Activated T-helper 1 cell treated with anti-CD3 and anti-CD28 coated beads, Interleukin-12 subunit alpha, Interleukin-12 subunit beta, Interleukin-2, Interleukin-4 antibody, amounts not matched to agents 30 ng/mL and 10 ng/mL and 1 ng/mL, durations not matched to agents 14 hours and 24 hours and 36 hours (primary cell): Measurements from ENCODE around the gene FAM204A. TPM values are rescaled to one million over a fixed set of nuclear protein-coding genes. Genes with fewer than 3 reads are reported as not detected.

Experiments used
- DNase-seq: peaks from one replicate; pipeline ENCODE4 v3.0.0; 2021; ENCODE audit warnings: low spot score
- H3K27ac Mint-ChIP-seq: one replicate; pipeline ENCODE4 v1.8.0; 2021; ENCODE audit warnings: mild to moderate bottlenecking, mixed read lengths
- H3K27me3 Mint-ChIP-seq: one replicate; pipeline ENCODE4 v1.8.0; 2022; ENCODE audit warnings: mild to moderate bottlenecking, moderate library complexity, mixed read lengths; ENCODE audit not compliant: insufficient read depth
- H3K36me3 Mint-ChIP-seq: one replicate; pipeline ENCODE4 v1.8.0; 2021; ENCODE audit warnings: low read depth, mixed read lengths
- H3K4me1 Mint-ChIP-seq: one replicate; pipeline ENCODE4 v1.8.0; 2021; ENCODE audit warnings: low read depth, mixed read lengths
- H3K4me3 Mint-ChIP-seq: one replicate; pipeline ENCODE4 v1.8.0; 2021; ENCODE audit warnings: mild to moderate bottlenecking, moderate library complexity, mixed read lengths
- H3K9me3 Mint-ChIP-seq: one replicate; pipeline ENCODE4 v1.8.0; 2021; ENCODE audit warnings: mixed read lengths
- intact Hi-C: fragments of 100-400 bp; cut with micrococcal nuclease; formaldehyde crosslinking; loops from one replicate; pipeline ENCODE4 v1.15.1; 2024
- total RNA-seq: library from RNA; stranded (reverse); gene quantifications from 2 replicates; pipeline ENCODE4 v1.2.3, GENCODE V29; 2022

Gene FAM204A
- total RNA-seq, 1 donor from 2014 or later: 63.3 TPM

DNA sequence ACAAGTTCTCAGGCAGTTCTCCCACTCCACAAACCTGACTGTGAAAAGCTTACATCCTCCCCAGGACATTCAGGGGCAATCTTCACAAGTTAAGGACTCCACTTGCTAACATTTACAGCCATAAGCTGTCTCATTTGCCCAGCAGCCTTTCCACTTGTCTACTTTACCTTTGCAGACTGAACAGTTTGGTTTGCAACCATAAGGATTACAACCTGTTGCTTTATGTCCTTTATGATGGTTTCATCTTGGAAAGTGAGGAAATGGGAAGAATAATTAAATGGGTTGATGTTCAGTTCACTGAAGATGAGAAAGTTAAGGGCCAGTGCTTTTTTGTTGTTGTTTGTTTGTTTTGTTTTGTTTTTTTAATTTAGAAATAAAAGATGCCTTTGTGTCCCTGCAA lies 92.4 kb downstream of the FAM204A start:
- H3K4me3 Mint-ChIP-seq: no peak overlapping the region
- peaks cover 41% of the 10 kb centered on the region for H3K27me3 Mint-ChIP-seq
- intact Hi-C loops: loop anchor here (10.0 kb wide), 2 partner anchors 175 to 1085 kb away; no protein-coding TSS in a partner anchor
- no peaks in the 10 kb centered on the region for H3K4me1 Mint-ChIP-seq
- no peak for DNase-seq
- H3K36me3 Mint-ChIP-seq: no peaks in the 10 kb centered on the region
- H3K27ac Mint-ChIP-seq: no peak overlapping the region
- no peaks in the 10 kb centered on the region for H3K9me3 Mint-ChIP-seq
